ENCODE data around the gene YAP1.

The YAP1 gene

DNA sequence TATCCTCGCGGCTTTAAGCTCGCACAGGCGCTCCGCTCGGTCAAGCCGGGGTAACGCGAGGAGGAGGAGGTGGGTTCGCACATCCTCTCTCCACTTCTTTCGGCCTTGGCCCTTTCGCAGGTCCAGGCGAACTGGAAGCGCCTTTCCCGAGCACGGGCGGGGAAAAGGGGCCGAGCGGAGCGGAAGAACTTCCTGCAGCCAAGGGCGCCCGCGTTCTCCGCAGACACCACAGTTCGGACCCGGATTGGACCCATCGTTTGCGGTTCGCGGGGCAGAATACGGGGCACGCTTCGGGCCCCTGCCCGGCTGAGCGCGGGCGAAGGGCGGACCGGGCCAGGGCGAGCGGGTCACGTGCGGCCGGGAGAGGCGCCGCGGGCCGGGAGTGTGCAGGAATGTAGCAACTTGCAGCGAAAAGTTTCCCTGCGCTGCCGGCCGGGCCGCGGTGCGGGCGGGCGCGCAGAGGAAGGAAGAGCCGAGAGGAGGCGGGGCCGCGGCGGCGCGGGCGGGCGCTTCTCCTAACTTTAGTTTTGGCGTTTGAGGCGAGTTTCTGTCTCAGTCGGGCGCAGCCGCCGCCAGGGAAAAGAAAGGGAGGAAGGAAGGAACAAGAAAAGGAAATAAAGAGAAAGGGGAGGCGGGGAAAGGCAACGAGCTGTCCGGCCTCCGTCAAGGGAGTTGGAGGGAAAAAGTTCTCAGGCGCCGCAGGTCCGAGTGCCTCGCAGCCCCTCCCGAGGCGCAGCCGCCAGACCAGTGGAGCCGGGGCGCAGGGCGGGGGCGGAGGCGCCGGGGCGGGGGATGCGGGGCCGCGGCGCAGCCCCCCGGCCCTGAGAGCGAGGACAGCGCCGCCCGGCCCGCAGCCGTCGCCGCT, at the start of gene YAP1:
YAP1 (plus strand) TSS at position 552 of the 865 bp plus-strand sequence. CDS start 402 bp downstream, outside the sequence.
- peak; percentile 37 to 46 for DNase-seq (ENCODE audit: low read depth in 2 of 2)

DNA sequence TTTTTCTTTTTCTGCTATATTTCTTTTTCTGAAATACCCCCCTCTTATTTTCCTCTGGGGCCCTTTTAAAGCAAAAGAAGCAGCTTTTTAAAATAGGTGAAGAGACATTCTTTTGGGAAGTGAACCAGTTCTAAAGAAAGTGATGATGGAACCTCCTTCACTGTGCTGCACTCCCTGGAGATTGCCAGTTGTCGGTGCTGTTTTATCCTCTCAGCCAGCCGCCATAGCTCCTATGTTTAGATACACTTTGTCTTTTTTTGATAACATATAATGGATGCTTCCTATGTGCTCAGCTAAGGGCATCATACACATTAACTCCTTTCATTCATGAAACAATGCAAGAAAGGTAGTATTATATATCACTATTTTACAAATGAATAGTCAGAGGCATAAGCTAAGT, 49.0 kb upstream of the YAP1 start:
- DNase-seq (ENCODE audit: low read depth in 2 of 2), result no peak

DNA sequence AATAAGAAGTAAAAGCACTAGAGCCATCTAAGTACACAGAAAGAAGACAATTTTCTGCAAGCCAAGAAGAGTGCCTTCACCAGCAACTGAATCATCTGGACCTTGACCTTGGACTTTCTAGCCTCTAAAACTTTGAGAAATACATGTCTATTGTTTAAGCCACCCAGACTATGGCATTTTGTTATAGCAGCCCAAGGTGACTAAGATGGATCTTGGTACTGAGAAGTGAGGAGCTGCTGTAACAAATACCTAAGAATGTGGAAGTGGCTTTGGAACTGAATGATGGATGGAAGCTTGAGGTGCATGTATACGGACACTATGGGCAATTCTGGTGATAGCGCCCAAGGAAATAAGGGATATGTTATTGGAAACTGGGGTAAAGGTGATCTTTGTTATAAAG, 48.1 kb upstream of the YAP1 start:
- no peak for DNase-seq (ENCODE audit: low read depth in 2 of 2)

DNA sequence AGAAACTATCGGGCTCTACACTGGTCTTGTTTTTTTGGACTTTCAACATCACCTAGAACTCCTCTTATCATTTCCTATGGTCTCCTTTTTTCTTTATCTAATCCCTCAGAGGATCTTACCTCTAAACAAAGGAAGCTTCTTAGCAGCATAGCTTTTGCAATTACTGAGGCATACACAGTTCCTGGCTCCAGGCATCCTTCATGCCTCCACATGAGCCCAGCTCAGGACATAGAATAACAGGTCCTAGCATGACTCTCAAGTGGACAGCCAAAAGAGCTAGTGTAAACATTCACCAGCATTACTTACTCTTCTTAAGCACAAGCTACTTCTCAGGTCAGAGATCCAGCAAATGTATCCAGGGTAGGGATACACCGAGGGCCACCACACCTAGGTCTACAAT, 45.9 kb upstream of the YAP1 start:
- no peak for DNase-seq (ENCODE audit: low read depth in 2 of 2)

DNA sequence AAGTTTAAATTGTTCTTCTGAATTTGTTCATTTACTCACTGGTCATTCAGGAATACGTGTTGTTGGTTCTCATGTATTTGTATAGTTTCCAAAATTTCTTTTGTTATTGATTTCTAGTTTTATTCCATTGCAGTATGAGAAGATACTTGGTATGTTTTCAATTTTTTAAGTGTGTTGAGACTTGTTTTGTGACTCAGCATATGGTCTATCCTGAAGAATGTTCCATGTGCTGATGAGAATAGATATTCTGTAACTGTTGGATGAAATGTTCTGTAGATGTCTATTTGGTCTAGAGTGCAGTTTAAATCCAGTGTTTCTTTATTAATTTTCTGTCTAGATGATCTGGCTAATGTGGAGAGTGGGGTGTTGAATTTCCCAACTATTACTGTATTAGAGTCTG, 39.5 kb upstream of the YAP1 start:
- no peak for DNase-seq (ENCODE audit: low read depth in 2 of 2)

DNA sequence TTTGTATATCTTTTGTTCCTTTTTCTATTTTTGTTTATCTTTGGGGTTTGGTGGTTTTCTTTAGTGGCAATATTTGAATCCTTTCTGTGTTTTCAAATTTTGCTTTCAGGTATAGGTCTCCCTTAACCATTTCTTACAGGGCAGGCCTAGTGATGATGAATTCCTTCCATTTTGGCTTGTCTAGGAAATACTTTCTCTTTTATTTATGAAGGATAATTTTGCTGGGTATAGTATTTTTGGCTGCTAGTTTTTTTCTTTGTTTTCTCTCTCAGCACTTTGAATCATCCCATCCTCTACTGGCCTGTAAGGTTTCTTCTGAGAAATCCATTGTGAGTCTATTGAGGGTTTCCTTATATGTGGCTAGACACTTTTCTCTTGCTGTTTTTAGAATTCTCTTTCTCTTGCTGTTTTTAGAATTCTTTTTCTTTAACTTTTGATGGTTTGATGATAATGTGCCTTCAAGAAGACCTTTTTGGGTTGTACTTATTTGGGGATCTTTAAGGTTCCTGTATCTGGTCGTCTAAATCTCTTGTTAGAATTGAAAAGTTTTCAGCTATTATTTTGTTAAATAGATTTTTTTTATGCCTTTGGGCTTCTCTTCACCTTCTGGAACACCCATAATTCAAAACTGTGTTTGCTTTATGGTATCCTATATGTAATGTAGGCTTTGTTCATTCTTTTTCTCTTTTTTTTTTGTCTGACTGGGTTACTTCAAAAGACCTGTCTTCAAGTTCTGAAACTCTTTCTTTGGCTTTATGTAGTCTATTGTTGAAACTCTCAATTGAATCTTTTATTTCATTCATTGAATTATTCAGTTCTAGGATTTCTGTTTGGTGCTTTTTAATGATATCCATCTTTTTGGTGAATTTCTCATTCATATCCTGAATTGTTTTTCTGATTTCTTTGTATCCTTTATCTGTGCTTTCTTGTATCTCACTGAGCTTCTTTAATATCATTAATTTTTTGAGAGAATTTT, 38.5 kb upstream of the YAP1 start:
- no peak for DNase-seq (ENCODE audit: low read depth in 2 of 2)

DNA sequence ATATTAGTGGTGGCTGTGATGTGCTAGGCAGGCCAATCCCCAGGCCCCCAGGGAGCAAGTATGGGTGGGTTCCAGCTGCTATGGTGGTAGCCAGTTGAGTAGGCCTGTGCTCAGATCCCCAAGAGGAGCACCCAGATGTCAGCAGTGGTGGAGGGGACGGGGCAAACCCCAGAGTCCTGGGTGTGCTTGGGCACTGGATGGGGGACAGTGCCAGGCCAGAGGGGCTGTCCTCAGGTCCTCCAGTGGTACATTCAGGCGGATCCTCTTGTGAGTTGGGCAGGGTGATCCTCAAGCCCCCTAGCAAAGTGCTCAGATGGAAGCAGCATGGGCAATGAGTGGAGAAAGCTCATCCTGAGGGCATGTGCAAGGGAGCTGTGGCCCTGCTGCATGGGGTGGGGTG, 37.0 kb upstream of the YAP1 start:
- no peak for DNase-seq (ENCODE audit: low read depth in 2 of 2)

DNA sequence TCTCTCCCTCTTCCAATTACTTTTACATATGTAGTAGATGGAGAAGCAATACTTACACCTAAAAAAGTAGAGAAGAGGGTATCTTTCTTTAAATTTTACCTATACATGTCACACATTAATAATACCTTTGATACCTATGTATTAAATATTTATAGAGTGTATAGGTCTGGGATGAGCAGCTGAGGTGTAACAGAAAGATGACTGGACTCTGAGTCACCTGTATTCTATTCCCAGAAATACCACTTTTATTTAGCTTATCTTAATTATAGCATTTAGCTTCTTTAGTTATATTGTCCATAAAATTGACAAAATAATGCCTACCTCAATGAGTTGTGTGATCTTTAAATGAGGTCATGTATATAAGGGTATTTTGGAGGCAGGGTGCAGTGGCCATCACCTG, 30.6 kb upstream of the YAP1 start:
- no peak for DNase-seq (ENCODE audit: low read depth in 2 of 2)

DNA sequence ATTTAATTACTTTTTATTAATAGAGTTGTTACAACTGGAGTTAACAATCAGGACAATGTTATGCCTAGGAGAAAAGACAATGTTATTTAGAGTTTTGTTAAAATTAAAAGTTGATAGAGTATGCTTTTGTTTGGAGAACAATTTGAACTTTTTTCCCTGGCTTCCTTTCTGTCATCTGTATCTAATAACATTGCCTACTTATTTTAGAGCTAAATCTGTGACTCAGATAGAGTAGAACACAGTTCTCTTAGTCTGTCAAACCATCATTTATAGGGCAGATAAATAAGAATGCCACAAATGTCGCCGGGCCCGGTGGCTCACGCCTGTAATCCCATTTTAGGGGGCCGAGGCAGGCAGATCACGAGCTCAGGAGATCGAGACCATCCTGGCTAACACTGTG, 28.9 kb upstream of the YAP1 start:
- no peak for DNase-seq (ENCODE audit: low read depth in 2 of 2)

DNA sequence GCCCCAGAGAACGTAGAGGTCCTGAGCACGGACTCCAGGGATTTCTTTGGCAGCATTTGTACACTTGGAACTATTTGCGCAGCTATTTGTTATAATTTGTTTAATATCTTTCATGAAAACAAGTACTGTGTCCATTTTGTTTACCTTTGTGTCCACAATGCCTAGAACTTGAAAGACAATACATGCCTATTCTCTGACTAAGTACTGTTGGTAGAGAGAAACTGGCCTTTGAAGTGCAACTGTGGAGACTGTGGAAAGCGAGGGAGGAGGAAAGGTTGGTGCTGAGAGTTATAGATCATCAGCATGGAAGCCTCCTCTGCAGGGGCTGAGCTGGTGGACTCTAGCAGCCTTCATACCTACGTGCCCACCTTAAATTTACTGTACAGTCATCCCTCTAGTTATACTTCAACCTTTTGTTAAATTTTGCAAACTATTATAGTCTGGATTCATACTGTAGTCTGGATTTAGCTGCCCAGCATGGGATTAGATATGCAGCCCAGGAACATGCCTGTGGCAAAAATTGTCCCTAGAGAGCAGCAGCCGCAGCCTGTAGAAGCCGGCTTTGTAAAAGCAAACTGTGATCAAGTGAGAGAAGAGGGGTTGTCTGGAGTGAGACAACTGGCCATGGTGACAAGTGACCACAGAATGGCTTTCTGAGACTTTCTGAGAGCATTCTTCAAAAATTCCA, 24.2 kb upstream of the YAP1 start:
- no peak for DNase-seq (ENCODE audit: low read depth in 2 of 2)

DNA sequence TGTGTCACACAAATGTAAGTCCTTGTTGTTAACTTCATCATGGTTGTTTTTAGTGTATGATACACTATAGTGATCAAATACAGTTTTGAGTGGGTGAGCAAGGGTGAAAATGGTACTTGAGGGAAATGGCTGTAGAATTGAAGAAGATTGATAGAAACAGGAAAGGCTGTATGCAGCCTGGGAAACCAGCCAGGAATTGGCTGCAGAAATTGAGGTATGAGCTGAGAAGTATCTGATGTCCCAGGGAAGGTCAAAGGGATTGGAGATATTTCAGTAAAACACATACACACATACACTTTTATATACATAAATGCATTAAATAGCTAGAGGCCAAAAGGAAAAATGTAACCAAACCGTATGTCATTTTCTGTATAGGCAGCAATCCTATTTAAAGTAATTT, 13.1 kb upstream of the YAP1 start:
- no peak for DNase-seq (ENCODE audit: low read depth in 2 of 2)

DNA sequence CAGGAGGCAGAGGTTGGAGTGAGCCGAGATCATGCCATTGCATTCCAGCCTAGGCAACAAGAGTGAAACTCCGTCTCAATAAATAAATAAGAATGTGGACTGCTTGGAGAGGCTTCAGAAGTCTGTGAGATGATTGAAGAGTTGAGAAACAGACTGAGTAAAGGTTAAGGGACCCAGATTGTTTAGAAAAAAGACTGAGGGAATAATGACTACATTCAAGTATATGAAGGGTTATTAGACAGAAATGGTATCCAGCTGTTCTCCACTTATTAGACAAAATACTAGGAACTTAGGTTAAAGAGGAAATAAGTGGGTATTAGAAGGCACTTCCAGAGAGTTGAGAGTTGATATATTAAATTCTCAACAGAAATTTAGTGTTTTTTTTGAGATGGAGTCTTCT, 10.5 kb upstream of the YAP1 start:
- no peak for DNase-seq (ENCODE audit: low read depth in 2 of 2)

DNA sequence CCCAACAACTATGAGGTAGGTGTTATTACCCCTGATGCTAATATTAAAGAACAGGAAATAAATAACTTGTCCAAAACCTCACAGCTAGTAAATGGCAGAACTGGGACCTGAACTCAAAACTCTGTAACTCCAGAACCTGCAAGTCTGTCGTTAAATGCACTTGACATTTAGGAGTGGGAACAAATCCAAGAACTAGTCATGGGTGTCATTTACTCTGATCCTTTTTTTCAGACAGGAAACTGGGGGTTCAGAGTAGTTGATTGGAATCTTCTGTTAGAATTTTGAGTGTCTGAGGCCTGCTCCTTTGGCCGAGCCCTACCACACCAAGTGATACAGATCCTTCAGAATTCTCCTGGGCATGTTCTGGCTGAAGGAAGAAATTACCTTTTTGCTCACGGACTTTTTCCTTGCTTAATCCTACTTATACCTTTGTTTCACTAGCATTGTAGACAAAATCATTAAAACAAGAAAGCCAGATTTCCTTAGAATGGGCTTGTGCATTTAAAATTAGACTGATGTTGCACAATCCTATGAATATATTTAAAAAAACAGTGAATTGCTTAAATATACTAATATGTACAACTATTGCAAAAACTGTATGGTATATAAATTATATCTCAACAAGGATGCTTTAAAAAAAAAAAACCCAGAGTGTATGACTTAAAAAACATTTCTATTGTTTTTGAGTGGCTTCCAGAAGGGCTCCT, 1.4 kb upstream of the YAP1 start:
- no peak for DNase-seq (ENCODE audit: low read depth in 2 of 2)

DNA sequence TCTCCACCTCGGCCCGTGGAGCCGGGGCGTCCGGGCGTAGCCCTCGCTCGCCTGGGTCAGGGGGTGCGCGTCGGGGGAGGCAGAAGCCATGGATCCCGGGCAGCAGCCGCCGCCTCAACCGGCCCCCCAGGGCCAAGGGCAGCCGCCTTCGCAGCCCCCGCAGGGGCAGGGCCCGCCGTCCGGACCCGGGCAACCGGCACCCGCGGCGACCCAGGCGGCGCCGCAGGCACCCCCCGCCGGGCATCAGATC, 439 bp downstream of the YAP1 start:
- no peak for DNase-seq (ENCODE audit: low read depth in 2 of 2)

DNA sequence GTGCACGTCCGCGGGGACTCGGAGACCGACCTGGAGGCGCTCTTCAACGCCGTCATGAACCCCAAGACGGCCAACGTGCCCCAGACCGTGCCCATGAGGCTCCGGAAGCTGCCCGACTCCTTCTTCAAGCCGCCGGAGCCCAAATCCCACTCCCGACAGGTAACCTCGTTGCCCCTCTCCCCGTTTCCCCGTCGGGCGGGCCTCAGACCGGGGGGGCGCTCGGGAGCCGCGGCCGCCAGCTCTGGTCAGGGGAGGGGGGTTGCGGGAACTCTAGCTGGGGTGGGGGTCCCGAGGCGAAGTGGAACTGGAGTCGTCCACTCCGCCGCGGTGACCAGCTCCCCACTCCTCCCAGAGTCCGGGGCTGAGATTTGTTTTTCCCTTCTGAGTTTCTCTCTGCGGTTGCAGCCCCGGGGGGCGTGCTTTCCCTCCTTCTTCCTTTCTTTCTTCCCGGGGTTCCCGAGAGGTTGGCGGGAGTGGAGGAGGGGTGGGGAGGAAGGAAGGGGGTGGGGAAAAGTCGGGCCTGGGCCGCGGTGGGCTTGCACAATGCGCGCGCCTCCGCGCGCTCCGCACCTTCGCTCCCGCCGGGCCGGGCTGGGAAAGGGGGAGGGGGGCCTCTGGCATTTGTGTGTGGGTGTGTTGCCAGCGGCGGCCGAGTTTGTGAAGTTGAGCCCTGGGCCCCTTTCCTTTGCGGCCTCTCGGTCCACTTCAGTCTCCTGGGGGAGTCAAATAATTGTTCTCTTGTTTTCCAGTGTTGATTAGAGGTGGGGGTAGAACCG, 952 bp downstream of the YAP1 start:
- DNase-seq (ENCODE audit: low read depth in 2 of 2), result no peak

DNA sequence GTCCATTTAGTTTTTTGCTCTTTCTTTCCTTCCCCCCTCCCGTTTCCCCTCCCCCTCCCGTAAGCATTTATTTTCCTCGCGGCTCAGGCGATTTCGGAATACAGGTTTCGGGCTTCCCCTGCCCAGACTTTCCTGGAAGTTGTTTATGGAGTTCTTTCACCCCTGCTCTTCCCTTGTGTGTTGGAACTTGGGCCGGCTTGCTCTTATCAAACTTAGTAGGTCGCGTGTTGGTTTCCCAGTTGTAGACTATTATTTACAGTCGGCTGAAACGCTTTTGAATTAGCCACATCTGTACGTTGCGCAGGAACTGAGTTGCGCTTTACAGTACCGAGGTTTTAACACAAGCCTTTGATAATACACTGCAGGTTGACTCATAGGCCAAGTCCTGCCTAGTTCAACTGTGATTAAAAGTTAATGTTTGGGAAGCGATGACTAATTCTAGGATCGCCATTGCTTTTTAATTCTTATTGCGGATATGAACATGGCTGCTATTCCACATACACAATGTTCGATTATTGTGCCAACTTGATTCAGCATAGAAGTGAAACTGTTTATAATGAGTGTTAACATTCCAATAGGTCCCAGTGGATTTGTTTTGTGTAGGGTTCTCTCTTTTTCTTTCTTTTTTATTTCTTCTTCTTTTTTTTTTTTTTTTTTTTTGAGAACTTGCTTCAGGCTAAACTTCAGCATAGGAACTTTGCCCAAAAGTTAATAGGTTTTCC, 1.7 kb downstream of the YAP1 start:
- no peak for DNase-seq (ENCODE audit: low read depth in 2 of 2)

DNA sequence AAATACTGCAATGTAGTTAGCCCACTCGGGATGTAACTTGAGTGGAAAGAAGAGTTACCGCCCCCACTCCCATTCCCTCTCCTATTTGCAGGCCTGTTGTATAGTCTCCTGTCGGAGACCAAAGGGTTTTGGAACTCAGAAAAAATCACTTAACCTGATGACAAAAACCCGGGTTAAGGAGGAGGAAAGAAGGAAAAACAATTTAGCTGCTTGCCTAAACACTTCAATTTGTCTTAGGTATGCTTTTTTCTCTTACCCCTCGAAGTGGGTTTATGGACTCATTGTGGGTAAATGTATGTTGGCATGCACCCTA, 2.2 kb downstream of the YAP1 start:
- DNase-seq (ENCODE audit: low read depth in 2 of 2), result no peak

DNA sequence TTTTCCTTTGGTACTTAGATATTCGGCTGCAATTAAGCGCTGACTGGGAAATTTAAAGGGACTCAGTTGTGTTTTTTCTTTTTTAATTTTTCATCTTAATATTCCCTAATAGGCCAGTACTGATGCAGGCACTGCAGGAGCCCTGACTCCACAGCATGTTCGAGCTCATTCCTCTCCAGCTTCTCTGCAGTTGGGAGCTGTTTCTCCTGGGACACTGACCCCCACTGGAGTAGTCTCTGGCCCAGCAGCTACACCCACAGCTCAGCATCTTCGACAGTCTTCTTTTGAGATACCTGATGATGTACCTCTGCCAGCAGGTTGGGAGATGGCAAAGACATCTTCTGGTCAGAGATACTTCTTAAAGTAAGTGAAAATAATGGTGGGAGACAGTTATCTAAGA, 3.8 kb downstream of the YAP1 start:
- no peak for DNase-seq (ENCODE audit: low read depth in 2 of 2)

DNA sequence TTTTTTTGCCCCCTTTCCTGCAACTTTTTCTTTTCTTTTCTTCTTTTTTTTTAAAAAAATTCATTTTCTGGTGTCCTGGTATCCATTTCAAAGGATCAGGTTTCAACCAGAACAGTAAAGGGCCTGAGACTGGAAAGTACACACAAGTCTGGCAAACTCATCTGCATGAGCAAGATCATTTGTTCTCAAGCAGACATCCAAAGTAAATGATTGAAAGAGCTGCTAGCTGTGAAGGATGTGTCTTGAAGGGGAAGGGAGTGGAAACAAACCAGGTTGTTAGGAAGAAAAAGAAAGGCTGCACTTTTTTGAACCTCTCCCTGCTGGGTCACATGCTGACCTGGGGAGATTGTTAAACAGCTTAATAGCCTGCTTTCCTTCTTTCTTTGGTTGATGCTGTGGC, 5.3 kb downstream of the YAP1 start:
- no peak for DNase-seq (ENCODE audit: low read depth in 2 of 2)

DNA sequence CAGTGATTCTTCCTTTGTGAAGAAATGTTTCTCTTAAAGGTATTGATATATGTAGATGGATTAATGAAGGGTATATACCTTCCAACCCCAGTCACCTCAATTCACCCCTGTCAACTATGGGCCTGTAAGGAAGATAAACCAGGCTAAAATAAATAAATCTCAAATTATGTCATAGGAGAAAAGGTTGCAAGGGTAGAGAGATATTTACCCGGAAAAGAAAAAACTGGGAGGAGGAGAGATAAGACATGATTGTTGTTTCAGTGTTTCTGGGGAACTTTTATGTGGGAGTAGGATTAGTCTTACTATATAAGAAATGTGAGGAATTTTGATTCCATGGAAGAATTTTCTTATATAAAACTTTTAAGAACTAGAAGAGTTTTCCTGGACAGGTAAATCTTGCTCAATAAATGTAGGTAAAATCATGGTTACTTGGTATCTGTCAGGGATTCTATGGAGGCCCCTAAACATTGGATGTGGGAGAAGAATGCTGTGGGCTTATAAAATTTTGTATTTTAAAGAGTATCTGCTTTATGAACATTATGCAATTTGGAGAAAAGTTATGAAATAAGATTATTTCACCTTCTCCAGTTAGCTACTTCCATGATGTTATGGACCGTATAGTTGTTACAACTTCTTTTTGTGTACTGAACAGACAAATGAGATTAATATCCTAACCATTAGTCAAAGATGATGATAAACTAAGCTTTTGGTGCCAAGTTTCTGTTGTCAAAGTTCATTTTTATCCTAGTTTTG, 6.4 kb downstream of the YAP1 start:
- no peak for DNase-seq (ENCODE audit: low read depth in 2 of 2)

All from stimulated activated CD4-positive, alpha-beta T cell treated with anti-CD3 and anti-CD28 coated beads, Interleukin-15, amount 100 ng/mL, for 48 hours (primary cell).